Measurements from ENCODE around the gene LZTFL1.
"Not testable (repeated sequence)": the region's sequence is repeated elsewhere in the genome, so short reads cannot be mapped to it uniquely, and the experiment has no call there.

Gene LZTFL1

GRCh38 chr3:45864760-45865519, 23.0 kb upstream of the LZTFL1 start:
- DNase-seq: no peak

GRCh38 chr3:45861043-45861719, 19.3 kb upstream of the LZTFL1 start:
- no peak for DNase-seq

GRCh38 chr3:45860481-45860880, 18.6 kb upstream of the LZTFL1 start:
- no peak for DNase-seq

GRCh38 chr3:45858809-45859543, 17.1 kb upstream of the LZTFL1 start:
- DNase-seq: no peak

- DNase-seq: not testable (repeated sequence)
Measured at GRCh38 chr3:45857024-45857423, 15.1 kb upstream of the LZTFL1 start.

GRCh38 chr3:45856323-45856722, 14.4 kb upstream of the LZTFL1 start:
- DNase-seq: not testable (repeated sequence)

GRCh38 chr3:45852828-45853227, 10.9 kb upstream of the LZTFL1 start:
- DNase-seq: no peak

GRCh38 chr3:45848392-45848791, 6.5 kb upstream of the LZTFL1 start:
- no peak for DNase-seq

GRCh38 chr3:45844616-45845015, 2.7 kb upstream of the LZTFL1 start:
- no peak for DNase-seq

DNA sequence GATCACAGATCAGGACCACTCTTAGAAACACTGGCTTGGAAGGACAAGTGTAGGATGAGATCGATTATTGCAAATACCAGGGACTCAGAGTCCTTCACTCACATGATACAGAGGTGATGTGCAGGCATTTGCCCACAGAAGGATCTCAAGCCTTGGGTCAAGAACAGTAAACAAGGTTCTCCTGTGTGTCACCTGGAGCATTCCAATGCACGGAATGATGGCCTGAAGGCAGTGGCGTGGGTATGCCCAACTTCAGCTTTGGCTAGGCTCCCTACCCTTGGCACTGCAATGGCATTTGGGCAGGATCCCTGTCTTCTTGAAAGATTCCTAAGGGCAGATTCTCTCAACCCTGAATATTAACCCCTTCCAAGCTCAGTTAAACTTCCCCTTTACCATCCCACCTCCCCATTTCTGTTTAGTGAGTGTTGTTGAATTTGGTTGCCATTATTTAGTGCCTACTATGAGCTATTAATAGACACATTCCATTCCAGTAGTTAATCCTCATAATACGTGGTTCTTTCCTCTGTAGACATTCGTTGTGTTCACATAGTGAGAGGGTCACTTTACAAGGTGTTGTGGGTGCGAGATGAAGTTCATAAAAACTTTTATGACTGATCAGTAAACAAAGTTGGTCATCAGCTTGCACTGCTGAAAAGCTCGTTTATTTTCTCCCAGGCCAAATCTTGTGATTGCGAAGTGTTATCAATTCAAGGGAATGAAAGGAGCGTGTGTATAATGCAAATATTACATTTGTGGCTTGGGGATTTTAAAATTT, 1.1 kb upstream of the LZTFL1 start:
- no peak for DNase-seq

DNA sequence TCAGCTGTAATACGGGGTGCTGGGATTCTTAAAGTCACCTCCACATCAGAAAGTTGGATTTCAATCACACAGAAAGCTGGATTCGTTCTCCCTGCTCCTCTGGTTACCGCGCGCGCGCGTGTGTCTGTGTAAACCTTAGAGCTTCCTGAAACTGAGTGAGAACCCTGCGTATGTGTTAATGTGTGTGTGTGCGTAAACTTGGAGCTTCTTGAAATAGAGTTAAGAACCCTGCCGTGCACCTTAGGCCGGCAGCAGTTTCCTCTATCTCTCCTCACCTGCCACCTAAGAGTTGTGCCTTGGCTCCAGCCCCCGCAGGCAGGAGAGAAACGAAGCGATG, 531 bp downstream of the LZTFL1 start:
- peak; percentile 33 for DNase-seq

DNA sequence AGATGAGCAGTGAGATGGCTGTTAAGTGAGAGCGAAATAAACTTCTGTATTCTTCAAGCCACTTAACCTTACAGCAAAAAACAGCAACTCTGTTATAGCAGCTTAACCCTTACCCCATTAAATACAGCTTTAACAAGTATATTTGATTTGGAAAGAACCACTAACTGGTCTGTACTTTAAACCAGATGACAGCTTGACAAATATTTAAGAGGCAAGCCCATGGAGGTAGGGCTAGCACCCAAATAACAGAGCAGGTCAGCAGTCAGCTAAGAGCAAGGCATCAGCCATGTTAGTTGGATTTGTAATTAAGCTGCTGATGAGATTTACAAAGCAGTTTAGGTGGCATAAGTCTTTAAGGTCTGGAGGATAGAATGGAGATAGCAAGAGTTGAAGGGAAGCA, 3.5 kb downstream of the LZTFL1 start:
- no peak for DNase-seq

GRCh38 chr3:45832699-45833098, 9.2 kb downstream of the LZTFL1 start:
- no peak for DNase-seq

DNA sequence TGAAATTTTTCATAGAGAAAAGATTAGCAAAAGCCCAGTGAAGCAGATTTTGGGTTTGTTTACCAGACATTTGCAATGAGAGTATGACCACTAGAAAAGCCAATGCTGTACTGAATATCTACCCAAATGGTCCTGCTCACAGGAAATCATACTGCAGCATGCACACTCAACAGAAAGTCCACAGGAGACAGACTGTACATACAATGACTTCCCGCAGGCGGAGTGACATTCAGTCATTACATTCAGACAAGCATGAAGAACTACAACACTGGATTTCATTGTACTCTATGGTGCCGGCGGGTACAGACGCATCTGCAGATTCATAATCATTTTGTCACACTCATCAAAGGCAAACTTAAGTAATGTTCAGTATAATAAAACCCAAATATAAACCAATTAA, 11.8 kb downstream of the LZTFL1 start:
- no peak for DNase-seq

DNA sequence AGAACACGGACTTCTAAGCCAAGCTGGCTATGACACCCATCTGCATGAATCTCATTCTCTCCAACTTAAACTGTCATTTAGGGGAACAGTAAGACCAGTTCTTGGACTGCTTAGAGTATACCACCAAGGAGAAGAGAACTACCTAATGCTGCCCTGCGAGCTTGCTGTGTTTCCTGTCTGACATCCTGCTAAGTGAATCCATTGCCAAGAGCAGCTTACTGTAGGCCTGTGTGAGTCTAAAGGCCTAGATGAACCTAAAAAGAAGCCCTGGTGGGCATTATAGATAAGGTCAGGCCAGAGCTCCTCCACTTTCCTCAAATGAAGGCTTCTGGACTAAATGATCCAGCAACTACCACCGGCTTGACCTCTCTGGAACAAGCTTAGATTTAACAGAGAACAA, 15.0 kb downstream of the LZTFL1 start:
- DNase-seq: no peak

DNA sequence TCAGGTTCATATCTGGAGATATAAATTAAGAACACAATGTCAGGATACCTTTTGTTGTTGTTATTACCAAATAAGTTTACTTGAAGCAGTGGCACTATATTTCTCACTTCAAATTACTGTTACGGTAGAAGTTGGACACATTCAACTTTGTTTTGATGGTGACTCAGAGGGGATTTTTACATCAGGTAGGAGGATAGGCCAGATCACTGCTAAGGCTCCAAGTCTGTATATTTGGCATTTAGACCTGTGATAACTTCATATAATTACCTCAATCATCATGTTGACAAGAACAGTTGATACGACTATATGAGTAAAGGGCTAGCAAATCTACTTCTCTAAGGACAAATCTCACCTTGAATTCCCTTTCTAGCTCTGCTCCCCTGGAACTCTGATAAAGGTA, 15.6 kb downstream of the LZTFL1 start:
- DNase-seq: no peak

DNA sequence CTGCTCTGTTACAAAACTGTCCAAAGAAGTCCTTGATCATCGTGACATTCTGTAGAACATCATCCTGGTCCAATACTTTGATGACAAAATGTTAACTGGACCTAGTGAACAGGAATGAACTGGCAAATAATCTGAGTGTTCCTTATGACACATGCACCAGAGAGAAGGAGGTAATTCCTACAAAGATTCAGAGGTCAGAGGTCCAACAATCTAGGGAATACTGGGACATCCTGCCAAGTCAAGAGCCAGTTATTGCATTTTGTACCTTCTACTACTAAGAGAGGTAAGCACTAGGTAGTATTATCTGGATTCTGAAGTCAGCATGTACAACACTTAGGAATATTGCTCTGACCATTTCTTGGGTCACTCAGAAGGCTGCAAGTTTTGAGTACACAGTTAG, 20.8 kb downstream of the LZTFL1 start:
- DNase-seq: no peak

DNA sequence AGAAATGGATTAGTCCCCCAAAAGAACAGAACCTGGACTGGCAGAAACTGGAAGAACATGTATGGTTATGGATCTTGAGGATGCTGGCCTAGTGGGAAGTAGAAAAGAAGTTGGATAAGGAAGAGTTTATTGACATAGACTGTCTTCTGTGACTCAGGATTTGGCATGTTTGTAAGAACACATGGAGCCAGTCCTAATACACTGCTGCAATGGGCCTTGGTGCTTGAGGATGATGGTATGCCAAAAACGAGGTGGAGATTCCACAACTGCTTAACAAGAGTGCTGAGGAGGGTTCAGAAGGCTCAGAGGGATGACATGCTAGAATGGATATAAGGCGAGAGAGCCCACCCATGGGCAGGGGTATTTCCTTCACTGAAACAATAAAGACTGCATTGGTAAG, 22.4 kb downstream of the LZTFL1 start:
- no peak for DNase-seq

- DNase-seq: no peak
Measured at GRCh38 chr3:45817831-45818522, 23.9 kb downstream of the LZTFL1 start.

DNA sequence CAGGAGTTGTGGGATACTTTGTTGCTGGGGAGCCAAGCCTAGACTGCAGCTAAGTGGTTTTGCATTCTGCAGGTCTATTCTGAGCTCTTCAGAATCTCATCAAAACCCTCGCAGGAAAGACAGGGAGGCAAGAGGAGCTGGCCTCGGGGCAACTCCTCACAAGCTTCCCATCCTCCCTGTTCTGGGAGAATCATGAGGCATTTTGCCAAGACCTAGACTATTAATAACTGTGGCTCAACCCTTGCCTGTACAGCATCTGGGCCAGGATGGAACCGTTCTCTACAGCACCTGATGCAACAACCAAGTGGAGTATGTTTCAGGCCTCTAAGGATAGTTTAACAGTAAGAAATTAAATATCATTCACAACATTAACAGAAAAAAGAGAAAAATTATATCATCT, 25.4 kb downstream of the LZTFL1 start:
- no peak for DNase-seq

GRCh38 chr3:45814322-45814721, 27.6 kb downstream of the LZTFL1 start:
- no peak for DNase-seq

DNA sequence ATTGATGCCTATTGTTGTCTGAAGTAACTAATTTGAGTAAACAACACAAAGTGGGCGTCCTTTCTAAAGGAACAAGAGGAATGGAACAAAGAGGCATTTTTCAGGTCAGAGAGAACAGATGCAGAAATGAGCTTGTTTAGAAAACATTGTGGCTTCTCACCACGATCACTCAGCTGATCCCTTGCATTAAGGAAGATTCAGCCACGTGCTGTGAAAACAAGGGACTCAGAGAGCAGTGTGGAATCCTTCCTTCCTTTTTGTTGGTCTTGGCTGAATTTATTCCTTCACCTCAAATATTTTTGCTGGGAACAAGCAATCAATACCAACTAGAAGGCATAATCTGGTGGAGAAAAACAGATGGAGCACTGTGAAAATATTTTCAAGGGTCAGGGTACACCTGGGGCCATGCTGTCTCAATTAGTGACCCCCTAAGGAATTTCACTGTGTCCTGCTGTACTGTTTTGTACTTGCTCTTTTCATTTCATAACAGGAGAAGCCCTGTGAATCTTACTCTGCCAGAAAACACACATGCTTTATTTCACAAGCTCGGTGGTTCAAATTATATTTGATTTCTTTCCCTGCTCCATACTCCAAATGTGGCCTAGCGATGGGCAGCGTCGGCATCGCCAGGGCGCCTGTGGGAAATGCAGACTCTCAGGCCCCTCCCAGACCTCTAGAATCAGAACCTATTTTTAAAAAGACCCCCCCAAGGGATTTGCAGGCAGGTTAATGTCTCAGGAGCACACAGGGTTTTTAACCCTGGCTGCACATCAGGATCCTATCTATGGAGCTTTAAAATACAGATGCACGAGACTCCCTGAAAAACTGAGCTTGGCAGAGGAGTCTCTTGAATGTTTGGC, 34.0 kb downstream of the LZTFL1 start:
- DNase-seq: no peak

All from effector CD8-positive, alpha-beta T cell (primary cell).